Measurements from ENCODE around the gene DUSP22.

DUSP22 gene

DNA sequence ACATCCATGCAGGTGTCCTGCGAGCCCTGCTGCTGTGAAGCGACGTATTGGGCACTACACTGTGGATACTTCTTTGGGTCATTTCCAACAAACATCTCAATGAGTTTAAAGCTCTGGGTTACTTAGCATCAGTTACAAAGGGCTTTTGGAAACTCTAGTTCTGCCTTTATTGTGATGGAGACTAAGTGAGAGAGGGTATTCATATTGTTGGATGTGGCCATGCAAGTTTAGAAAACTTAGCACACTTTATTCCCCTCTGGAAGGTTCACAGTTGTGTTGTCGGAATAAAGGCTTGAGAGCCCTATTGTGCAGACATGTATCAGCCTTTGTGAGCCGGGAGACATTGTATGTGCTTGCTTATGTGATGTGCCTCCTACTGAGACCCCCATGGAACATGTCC is 22.1 kb downstream of the DUSP22 start:
- H3F3A ChIP-seq (ENCODE audit: control insufficient read depth, insufficient read depth), result no peaks in the 10 kb centered on the region
- no peaks in the 10 kb centered on the region for H3K9me3 ChIP-seq (ENCODE audit: control insufficient read depth, insufficient read depth, low read length)
- no peak overlapping the region for H3K4me2 ChIP-seq (ENCODE audit: low read length)
- H3K9me2 ChIP-seq (replicated peaks; ENCODE audit: control insufficient read depth, low read length), result no peaks in the 10 kb centered on the region
- TF ChIP-seq, protein P1, sequence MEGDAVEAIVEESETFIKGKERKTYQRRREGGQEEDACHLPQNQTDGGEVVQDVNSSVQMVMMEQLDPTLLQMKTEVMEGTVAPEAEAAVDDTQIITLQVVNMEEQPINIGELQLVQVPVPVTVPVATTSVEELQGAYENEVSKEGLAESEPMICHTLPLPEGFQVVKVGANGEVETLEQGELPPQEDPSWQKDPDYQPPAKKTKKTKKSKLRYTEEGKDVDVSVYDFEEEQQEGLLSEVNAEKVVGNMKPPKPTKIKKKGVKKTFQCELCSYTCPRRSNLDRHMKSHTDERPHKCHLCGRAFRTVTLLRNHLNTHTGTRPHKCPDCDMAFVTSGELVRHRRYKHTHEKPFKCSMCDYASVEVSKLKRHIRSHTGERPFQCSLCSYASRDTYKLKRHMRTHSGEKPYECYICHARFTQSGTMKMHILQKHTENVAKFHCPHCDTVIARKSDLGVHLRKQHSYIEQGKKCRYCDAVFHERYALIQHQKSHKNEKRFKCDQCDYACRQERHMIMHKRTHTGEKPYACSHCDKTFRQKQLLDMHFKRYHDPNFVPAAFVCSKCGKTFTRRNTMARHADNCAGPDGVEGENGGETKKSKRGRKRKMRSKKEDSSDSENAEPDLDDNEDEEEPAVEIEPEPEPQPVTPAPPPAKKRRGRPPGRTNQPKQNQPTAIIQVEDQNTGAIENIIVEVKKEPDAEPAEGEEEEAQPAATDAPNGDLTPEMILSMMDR (IDR thresholded peaks at IDR 0.05; ENCODE audit: low read depth, low read length, poor library complexity, severe bottlenecking), result no peak
- no peak for TF ChIP-seq EZH2phosphoT487 (IDR thresholded peaks at IDR 0.05; ENCODE audit: borderline replicate concordance, low read length)
- no peaks in the 10 kb centered on the region for H3K27me3 ChIP-seq (ENCODE audit: control insufficient read depth, low read length)
- H3K79me2 ChIP-seq (ENCODE audit: control insufficient read depth, low read length), result no peaks in the 10 kb centered on the region
- H3K36me3 ChIP-seq (ENCODE audit: control insufficient read depth, low read length), result no peaks in the 10 kb centered on the region
- H4K20me1 ChIP-seq (ENCODE audit: control insufficient read depth, insufficient read depth, low read depth, low read length), result no peaks in the 10 kb centered on the region
- H3K4me3 ChIP-seq (ENCODE audit: low read length), result no peak overlapping the region
- H3K4me1 ChIP-seq (ENCODE audit: control insufficient read depth, low read length), result peaks cover 20% of the 10 kb centered on the region
- no peak overlapping the region for H3K27ac ChIP-seq (ENCODE audit: low read depth, low read length)

DNA sequence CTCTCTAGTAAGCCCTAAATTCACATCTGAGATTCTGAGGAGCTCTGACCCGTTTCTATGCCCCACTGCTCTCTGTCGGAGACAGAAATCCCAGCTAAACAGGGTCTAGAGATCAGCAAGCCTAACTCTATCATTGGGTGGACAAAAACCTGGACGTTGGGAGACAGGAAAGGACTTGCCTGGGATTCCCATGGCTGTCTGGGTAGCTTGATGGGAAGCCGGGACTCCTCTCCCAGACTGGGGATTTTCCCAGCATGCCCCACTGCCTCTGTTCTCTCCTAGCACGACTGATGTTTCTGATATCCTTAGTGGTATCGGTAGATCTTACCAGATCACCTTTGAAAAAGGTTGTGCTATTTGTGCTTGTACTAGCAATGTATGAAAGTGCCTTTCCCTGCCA is 22.9 kb downstream of the DUSP22 start:
- Histone ChIP-seq H3K4me1 (ENCODE audit: control insufficient read depth, low read length) (peaks cover 20% of the 10 kb centered on the region), H4K20me1 (ENCODE audit: control insufficient read depth, insufficient read depth, low read depth, low read length) (no peaks in the 10 kb centered on the region), H3K4me2 (ENCODE audit: low read length) (no peak overlapping the region)

DNA sequence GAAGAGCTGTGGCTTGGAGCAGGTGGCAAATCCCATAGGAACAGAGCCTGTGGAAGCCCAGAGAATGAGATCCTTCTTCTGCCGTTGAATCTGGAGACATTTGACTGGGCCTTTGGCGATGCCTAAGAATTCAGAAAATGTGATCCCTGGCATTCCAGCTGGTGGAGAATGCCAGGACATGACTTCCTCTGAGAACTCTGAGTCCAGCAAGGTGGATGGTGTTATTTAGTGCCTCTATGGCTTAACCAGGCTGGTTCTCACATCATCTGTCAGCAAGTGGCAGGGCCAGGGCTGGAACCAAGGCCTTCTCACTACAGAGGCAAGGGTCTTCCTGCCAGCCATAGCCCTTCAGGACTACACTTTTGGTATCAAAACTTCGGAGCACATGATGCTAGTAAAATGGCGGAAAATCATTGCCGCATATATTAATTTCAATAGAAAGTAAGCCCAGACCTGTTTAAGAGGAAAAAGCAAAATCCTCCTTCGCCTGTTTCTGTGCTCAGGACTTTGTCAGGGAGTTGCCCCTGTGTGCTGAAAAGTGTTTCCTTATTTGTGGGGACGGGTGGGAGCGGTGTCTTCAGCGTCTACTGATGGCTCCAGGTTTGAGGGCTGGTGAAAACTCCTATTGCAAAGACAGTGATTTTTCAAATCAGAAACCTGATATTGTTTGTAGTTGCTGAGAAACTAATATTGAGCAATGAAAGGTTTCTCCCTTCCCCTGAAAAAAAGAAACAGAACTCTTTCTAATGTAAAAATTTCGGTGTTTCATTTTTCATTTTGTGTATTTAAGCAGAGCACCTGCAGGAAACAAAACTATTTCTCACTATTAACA is 23.9 kb downstream of the DUSP22 start:
- TF ChIP-seq, protein P1 (IDR thresholded peaks at IDR 0.05; ENCODE audit: low read depth, low read length, poor library complexity, severe bottlenecking), result no peak
- no peak for TF ChIP-seq EZH2phosphoT487 (IDR thresholded peaks at IDR 0.05; ENCODE audit: borderline replicate concordance, low read length)
- H4K20me1 ChIP-seq (ENCODE audit: control insufficient read depth, insufficient read depth, low read depth, low read length), result no peaks in the 10 kb centered on the region
- H3K36me3 ChIP-seq (ENCODE audit: control insufficient read depth, low read length), result no peaks in the 10 kb centered on the region
- H3K4me1 ChIP-seq (ENCODE audit: control insufficient read depth, low read length), result peaks cover 20% of the 10 kb centered on the region
- no peak overlapping the region for H3K27ac ChIP-seq (ENCODE audit: low read depth, low read length)
- H3K27me3 ChIP-seq (ENCODE audit: control insufficient read depth, low read length), result no peaks in the 10 kb centered on the region
- H3K79me2 ChIP-seq (ENCODE audit: control insufficient read depth, low read length), result no peaks in the 10 kb centered on the region
- H3F3A ChIP-seq (ENCODE audit: control insufficient read depth, insufficient read depth), result no peaks in the 10 kb centered on the region
- no peaks in the 10 kb centered on the region for H3K9me2 ChIP-seq (replicated peaks; ENCODE audit: control insufficient read depth, low read length)
- H3K9me3 ChIP-seq (ENCODE audit: control insufficient read depth, insufficient read depth, low read length), result peaks cover 4% of the 10 kb centered on the region; the same call in 1 of the 2 replicates
- H3K4me3 ChIP-seq (ENCODE audit: low read length), result no peak overlapping the region
- H3K4me2 ChIP-seq (ENCODE audit: low read length), result no peak overlapping the region

More for the DNA sequence above, 22.9 kb downstream of the DUSP22 start:
- no peaks in the 10 kb centered on the region for H3K79me2 ChIP-seq (ENCODE audit: control insufficient read depth, low read length)
- no peaks in the 10 kb centered on the region for H3K27me3 ChIP-seq (ENCODE audit: control insufficient read depth, low read length)
- no peaks in the 10 kb centered on the region for H3F3A ChIP-seq (ENCODE audit: control insufficient read depth, insufficient read depth)
- H3K36me3 ChIP-seq (ENCODE audit: control insufficient read depth, low read length), result no peaks in the 10 kb centered on the region
- TF ChIP-seq, protein P1 (IDR thresholded peaks at IDR 0.05; ENCODE audit: low read depth, low read length, poor library complexity, severe bottlenecking), result no peak
- no peak for TF ChIP-seq EZH2phosphoT487 (IDR thresholded peaks at IDR 0.05; ENCODE audit: borderline replicate concordance, low read length)
- H3K4me3 ChIP-seq (ENCODE audit: low read length), result no peak overlapping the region
- no peak overlapping the region for H3K27ac ChIP-seq (ENCODE audit: low read depth, low read length)
- no peaks in the 10 kb centered on the region for H3K9me2 ChIP-seq (replicated peaks; ENCODE audit: control insufficient read depth, low read length)
- peaks cover 1% of the 10 kb centered on the region; the same call in 1 of the 2 replicates for H3K9me3 ChIP-seq (ENCODE audit: control insufficient read depth, insufficient read depth, low read length)
